CD4-positive, alpha-beta T cell treated with Interleukin-15 for 1 hour (primary cell): Measurements from ENCODE around the gene ULK4.

Source experiments
- DNase-seq: peaks from one replicate; pipeline ENCODE4 v3.0.0-alpha.2; 2020

Gene ULK4

GRCh38 chr3:41627477-41628087, 334.3 kb downstream of the ULK4 start:
- no peak for DNase-seq

- DNase-seq, result no peak
Observed at GRCh38 chr3:41612853-41613252, 349.1 kb downstream of the ULK4 start.

GRCh38 chr3:41611008-41611407, 350.9 kb downstream of the ULK4 start:
- DNase-seq, result no peak

GRCh38 chr3:41608347-41608746, 353.6 kb downstream of the ULK4 start:
- DNase-seq, result no peak

GRCh38 chr3:41603807-41604206, 358.1 kb downstream of the ULK4 start:
- DNase-seq, result no peak

- no peak for DNase-seq
Observed at GRCh38 chr3:41602121-41602520, 359.8 kb downstream of the ULK4 start.

GRCh38 chr3:41601404-41601987, 360.4 kb downstream of the ULK4 start:
- DNase-seq, result no peak

- no peak for DNase-seq
Observed at GRCh38 chr3:41600616-41601015, 361.3 kb downstream of the ULK4 start.

GRCh38 chr3:41599127-41599484, 362.8 kb downstream of the ULK4 start:
- DNase-seq, result no peak

GRCh38 chr3:41598402-41599126, 363.3 kb downstream of the ULK4 start:
- no peak for DNase-seq

GRCh38 chr3:41593774-41594173, 368.1 kb downstream of the ULK4 start:
- DNase-seq, result no peak

GRCh38 chr3:41592753-41593510, 369.0 kb downstream of the ULK4 start:
- DNase-seq, result no peak

GRCh38 chr3:41583014-41583413, 378.9 kb downstream of the ULK4 start:
- DNase-seq, result no peak

- peak; percentile 20 for DNase-seq
Observed at GRCh38 chr3:41581700-41582099, 380.2 kb downstream of the ULK4 start.

- no peak for DNase-seq
Observed at GRCh38 chr3:41580274-41580959, 381.5 kb downstream of the ULK4 start.

- DNase-seq, result no peak
Observed at GRCh38 chr3:41579861-41580260, 382.0 kb downstream of the ULK4 start.

- DNase-seq, result no peak
Observed at GRCh38 chr3:41578798-41579197, 383.1 kb downstream of the ULK4 start.

GRCh38 chr3:41575724-41576123, 386.2 kb downstream of the ULK4 start:
- DNase-seq, result no peak

- no peak for DNase-seq
Observed at GRCh38 chr3:41574900-41575299, 387.0 kb downstream of the ULK4 start.

GRCh38 chr3:41573591-41573990, 388.3 kb downstream of the ULK4 start:
- no peak for DNase-seq

- DNase-seq, result no peak
Observed at GRCh38 chr3:41572092-41572491, 389.8 kb downstream of the ULK4 start.

GRCh38 chr3:41569632-41570305, 392.1 kb downstream of the ULK4 start:
- no peak for DNase-seq
